ENCODE measurements around the gene MSI2. TPM values are rescaled to one million over a fixed set of nuclear protein-coding genes. Genes with fewer than 3 reads are reported as not detected.

The MSI2 gene
- total RNA-seq, 6 experiments from 2014 or later, result 12.0 to 22.6 (median 19.4) TPM

DNA sequence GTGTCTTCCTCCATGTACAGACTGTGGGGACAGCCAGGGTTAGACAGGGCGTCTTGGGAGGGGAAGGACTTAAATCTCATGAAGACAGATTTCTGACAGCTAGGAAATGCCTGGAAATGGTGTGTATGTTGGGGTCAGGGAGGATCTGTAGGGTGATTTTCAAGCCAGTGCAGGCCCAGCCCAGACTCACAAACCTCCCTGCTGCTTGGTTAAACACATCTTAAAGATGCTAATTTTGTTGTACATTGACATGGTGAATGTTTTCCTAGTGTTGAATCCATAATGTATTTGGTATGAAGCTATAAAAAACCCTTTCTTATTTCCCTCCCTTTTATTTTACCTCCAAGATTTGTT, 250.4 kb downstream of the MSI2 start:
- ATAC-seq (no peak), DNase-seq (no peak)
- no peak for TF ChIP-seq CTCF (IDR thresholded peaks at IDR 0.05)
- H3K27ac ChIP-seq, result no peak overlapping the region
- intact Hi-C loops (cut with DNase I), result no loop called here
- H3K27me3 ChIP-seq, result no peaks in the 10 kb centered on the region
- no peaks in the 10 kb centered on the region for H3K9me3 ChIP-seq
- H3K36me3 ChIP-seq, result no peaks in the 10 kb centered on the region
- H3K4me1 ChIP-seq, result no peaks in the 10 kb centered on the region
- H3K4me3 ChIP-seq, result no peak overlapping the region
- 83% methylated on average over 1 of the region's 1 CpG for WGBS (ENCODE audit: insufficient coverage, low coverage, low lambda C conversion rate, missing lambda C conversion rate)

- WGBS (ENCODE audit: insufficient coverage, low coverage, low lambda C conversion rate, missing lambda C conversion rate), result 73% methylated on average over 6 of the region's 8 CpGs
- Histone ChIP-seq H3K27me3 (no peaks in the 10 kb centered on the region), H3K36me3 (no peaks in the 10 kb centered on the region), H3K27ac (no peak overlapping the region), H3K4me1 (no peaks in the 10 kb centered on the region), H3K9me3 (no peaks in the 10 kb centered on the region), H3K4me3 (no peak overlapping the region)
- TF ChIP-seq POLR2A (IDR thresholded peaks at IDR 0.05), result no peak
- ATAC-seq, result no peak
- no peak for DNase-seq
- intact Hi-C loops (cut with DNase I), result no loop called here
Observed at GRCh38 chr17:57507828-57508227, 251.5 kb downstream of the MSI2 start.

DNA sequence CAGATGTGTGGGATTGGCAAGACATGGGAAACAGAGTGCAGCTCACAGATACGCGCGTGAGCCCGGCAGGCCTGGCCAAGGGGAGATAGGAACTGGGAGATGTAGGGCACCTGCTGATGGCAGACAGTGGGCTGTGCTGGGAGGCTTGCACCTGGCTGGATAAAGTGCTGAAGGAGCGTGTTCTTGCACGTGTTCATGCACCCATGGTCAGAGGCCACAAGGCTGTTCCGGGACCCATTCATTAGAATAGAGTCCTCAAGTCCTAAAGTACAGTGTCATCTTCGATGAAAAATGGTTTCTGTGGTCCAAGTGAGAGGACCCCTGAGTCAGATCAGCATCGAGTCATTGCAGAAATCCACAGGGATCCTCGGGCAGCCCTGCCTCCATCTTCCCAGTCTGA, 252.3 kb downstream of the MSI2 start:
- Histone ChIP-seq H3K27me3 (no peaks in the 10 kb centered on the region), H3K27ac (no peak overlapping the region), H3K36me3 (no peaks in the 10 kb centered on the region), H3K4me3 (no peak overlapping the region), H3K4me1 (no peaks in the 10 kb centered on the region), H3K9me3 (no peaks in the 10 kb centered on the region)
- no peak for ATAC-seq
- no peak for DNase-seq
- TF ChIP-seq CTCF (IDR thresholded peaks at IDR 0.05), result no peak
- TF ChIP-seq POLR2A (IDR thresholded peaks at IDR 0.05), result no peak
- WGBS (ENCODE audit: insufficient coverage, low coverage, low lambda C conversion rate, missing lambda C conversion rate), result 86% methylated on average over 4 of the region's 10 CpGs
- intact Hi-C loops (cut with DNase I), result no loop called here

DNA sequence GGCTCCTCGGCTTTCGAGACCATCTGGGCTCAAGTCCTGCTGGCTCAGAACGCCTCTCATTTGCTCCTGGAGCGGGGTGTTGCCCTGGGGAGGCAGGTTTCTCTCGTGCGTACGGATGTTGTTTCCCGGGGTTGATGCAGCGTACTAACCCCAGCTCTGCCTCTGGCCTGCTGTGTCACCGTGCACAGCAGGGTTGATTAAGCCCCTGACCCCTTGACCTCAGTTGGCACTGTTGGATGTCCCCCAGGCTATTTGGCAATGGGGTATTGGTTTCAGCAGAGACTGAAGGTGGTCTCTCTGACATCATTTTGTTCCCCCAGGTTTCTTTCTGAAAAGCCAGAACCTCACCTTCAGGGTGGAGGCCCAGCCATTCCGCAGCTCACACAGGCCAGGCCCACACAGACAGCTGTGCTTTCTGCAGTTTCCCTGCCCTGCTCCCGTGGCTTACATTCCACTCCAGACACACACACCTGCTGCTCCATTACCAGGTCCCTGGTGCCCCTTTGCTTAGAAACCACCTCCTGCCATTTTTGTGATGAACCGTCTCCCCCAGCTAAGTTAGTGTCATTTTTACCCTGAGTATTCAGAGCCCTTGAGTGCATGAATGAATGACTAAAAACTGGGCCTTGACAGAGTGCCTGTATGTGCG, 255.3 kb downstream of the MSI2 start:
- Histone ChIP-seq H3K4me3 (no peak overlapping the region), H3K9me3 (no peaks in the 10 kb centered on the region), H3K36me3 (no peaks in the 10 kb centered on the region), H3K4me1 (peaks cover 0 to 10% (median 0%) of the 10 kb centered on the region in 4 donors), H3K27ac (no peak overlapping the region), H3K27me3 (no peaks in the 10 kb centered on the region)
- WGBS (ENCODE audit: insufficient coverage, low coverage, low lambda C conversion rate, missing lambda C conversion rate), result 100% methylated on average over 8 of the region's 14 CpGs
- DNase-seq, result no peak
- ATAC-seq, result no peak
- intact Hi-C loops (cut with DNase I), result loop anchor here in 1 of 2 donors (10.0 kb wide), 1 partner anchor 57 kb away; no protein-coding TSS in a partner anchor
- TF ChIP-seq POLR2A (IDR thresholded peaks at IDR 0.05), result no peak
- no peak for TF ChIP-seq CTCF (IDR thresholded peaks at IDR 0.05)

GRCh38 chr17:57512258-57512657, 255.9 kb downstream of the MSI2 start:
- H3K4me3 ChIP-seq, result no peak overlapping the region
- DNase-seq (no peak), ATAC-seq (no peak)
- no peaks in the 10 kb centered on the region for H3K36me3 ChIP-seq
- no peaks in the 10 kb centered on the region for H3K9me3 ChIP-seq
- TF ChIP-seq CTCF (IDR thresholded peaks at IDR 0.05) (no peak), POLR2A (IDR thresholded peaks at IDR 0.05) (no peak)
- peaks cover 0 to 16% (median 2%) of the 10 kb centered on the region in 4 donors for H3K4me1 ChIP-seq
- 100% methylated on average over 3 of the region's 3 CpGs for WGBS (ENCODE audit: insufficient coverage, low coverage, low lambda C conversion rate, missing lambda C conversion rate)
- no peaks in the 10 kb centered on the region for H3K27me3 ChIP-seq
- intact Hi-C loops (cut with DNase I), result loop anchor here in 1 of 2 donors (10.0 kb wide), 1 partner anchor 57 kb away; no protein-coding TSS in a partner anchor
- H3K27ac ChIP-seq, result no peak overlapping the region

Measured in right lobe of liver (tissue), 6 donors.